Measurements from ENCODE around the gene NXN. TPM values are rescaled to one million over a fixed set of nuclear protein-coding genes. Genes with fewer than 3 reads are reported as not detected.
"Not testable (repeated sequence)": the region's sequence is repeated elsewhere in the genome, so short reads cannot be mapped to it uniquely, and the experiment has no call there.

Gene NXN
- polyA plus RNA-seq, 3 donors: not detected

GRCh38 chr17:806781-807522 lies 172.6 kb downstream of the NXN start:
- 85% methylated on average over 26 of the region's 33 CpGs for WGBS (ENCODE audit: insufficient coverage)
- Mint-ChIP-seq H3K9me3 (peaks cover 0 to 1% (median 0%) of the 10 kb centered on the region in 7 donors), H3K27ac (no peak overlapping the region), H3K27me3 (ENCODE audit: low read depth in 3 of 3) (peaks cover 2 to 19% (median 13%) of the 10 kb centered on the region in 3 donors), H3K4me1 (no peaks in the 10 kb centered on the region), H3K4me3 (no peak overlapping the region), H3K36me3 (no peaks in the 10 kb centered on the region)
- TF ChIP-seq CTCF (IDR thresholded peaks at IDR 0.05): no peak
- Histone ChIP-seq H3K27me3 (ENCODE audit: control insufficient read depth in 2 of 2, insufficient read depth in 2 of 2, low read length in 2 of 2) (no peaks in the 10 kb centered on the region), H2AFZ (ENCODE audit: insufficient read depth, low read depth, low read length, poor library complexity, severe bottlenecking) (no peak overlapping the region), H3K4me1 (ENCODE audit: control insufficient read depth in 1 of 2, insufficient read depth in 2 of 2, low read length in 2 of 2) (no peaks in the 10 kb centered on the region), H3K79me2 (ENCODE audit: insufficient read depth, low read length) (no peaks in the 10 kb centered on the region), H3K36me3 (replicated peaks in 1 of 2; ENCODE audit: control insufficient read depth in 1 of 2, insufficient read depth in 2 of 2, low read length in 2 of 2) (no peaks in the 10 kb centered on the region), H4K20me1 (ENCODE audit: insufficient read depth, low read length) (no peaks in the 10 kb centered on the region), H3K27ac (ENCODE audit: low read depth in 1 of 2, low read length in 2 of 2) (no peak overlapping the region), H3K4me2 (replicated peaks; ENCODE audit: extremely low read depth, low read length, poor library complexity, severe bottlenecking) (no peak overlapping the region), H3K9ac (ENCODE audit: insufficient read depth, low read length, poor library complexity, severe bottlenecking) (no peak overlapping the region), H3K9me3 (replicated peaks in 1 of 2; ENCODE audit: control insufficient read depth in 1 of 2, insufficient read depth in 1 of 2, low read length in 2 of 2) (no peaks in the 10 kb centered on the region), H3K4me3 (replicated peaks in 1 of 3; ENCODE audit: low read depth in 2 of 3, low read length in 3 of 3) (no peak overlapping the region)
- no peak for DNase-seq
- intact Hi-C loops (cut with micrococcal nuclease): no loop called here

GRCh38 chr17:806346-806745 lies 173.2 kb downstream of the NXN start:
- Histone ChIP-seq H3K4me2 (replicated peaks; ENCODE audit: extremely low read depth, low read length, poor library complexity, severe bottlenecking) (no peak overlapping the region), H3K27me3 (ENCODE audit: control insufficient read depth in 2 of 2, insufficient read depth in 2 of 2, low read length in 2 of 2) (no peaks in the 10 kb centered on the region), H3K9me3 (replicated peaks in 1 of 2; ENCODE audit: control insufficient read depth in 1 of 2, insufficient read depth in 1 of 2, low read length in 2 of 2) (no peaks in the 10 kb centered on the region), H3K4me3 (replicated peaks in 1 of 3; ENCODE audit: low read depth in 2 of 3, low read length in 3 of 3) (no peak overlapping the region), H3K36me3 (replicated peaks in 1 of 2; ENCODE audit: control insufficient read depth in 1 of 2, insufficient read depth in 2 of 2, low read length in 2 of 2) (no peaks in the 10 kb centered on the region), H4K20me1 (ENCODE audit: insufficient read depth, low read length) (no peaks in the 10 kb centered on the region), H3K27ac (ENCODE audit: low read depth in 1 of 2, low read length in 2 of 2) (no peak overlapping the region), H3K4me1 (ENCODE audit: control insufficient read depth in 1 of 2, insufficient read depth in 2 of 2, low read length in 2 of 2) (no peaks in the 10 kb centered on the region), H3K9ac (ENCODE audit: insufficient read depth, low read length, poor library complexity, severe bottlenecking) (no peak overlapping the region), H2AFZ (ENCODE audit: insufficient read depth, low read depth, low read length, poor library complexity, severe bottlenecking) (no peak overlapping the region), H3K79me2 (ENCODE audit: insufficient read depth, low read length) (no peaks in the 10 kb centered on the region)
- Mint-ChIP-seq H3K4me3 (no peak overlapping the region), H3K9me3 (peaks cover 0 to 1% (median 0%) of the 10 kb centered on the region in 7 donors), H3K4me1 (no peaks in the 10 kb centered on the region), H3K36me3 (no peaks in the 10 kb centered on the region), H3K27me3 (ENCODE audit: low read depth in 3 of 3) (peaks cover 2 to 19% (median 13%) of the 10 kb centered on the region in 3 donors), H3K27ac (no peak overlapping the region)
- 87% methylated on average over 7 of the region's 13 CpGs for WGBS (ENCODE audit: insufficient coverage)
- DNase-seq: no peak
- no peak for TF ChIP-seq CTCF (IDR thresholded peaks at IDR 0.05)
- intact Hi-C loops (cut with micrococcal nuclease): no loop called here

- H4K20me1 ChIP-seq (ENCODE audit: insufficient read depth, low read length); H3K9me3 ChIP-seq (replicated peaks in 1 of 2; ENCODE audit: control insufficient read depth in 1 of 2, insufficient read depth in 1 of 2, low read length in 2 of 2); H3K27me3 ChIP-seq (ENCODE audit: control insufficient read depth in 2 of 2, insufficient read depth in 2 of 2, low read length in 2 of 2); H3K9ac ChIP-seq (ENCODE audit: insufficient read depth, low read length, poor library complexity, severe bottlenecking); H3K4me3 Mint-ChIP-seq; H3K36me3 Mint-ChIP-seq; H3K4me3 ChIP-seq (replicated peaks in 1 of 3; ENCODE audit: low read depth in 2 of 3, low read length in 3 of 3); H3K4me1 Mint-ChIP-seq; H3K27ac Mint-ChIP-seq; H2AFZ ChIP-seq (ENCODE audit: insufficient read depth, low read depth, low read length, poor library complexity, severe bottlenecking); H3K9me3 Mint-ChIP-seq; DNase-seq; H3K27ac ChIP-seq (ENCODE audit: low read depth in 1 of 2, low read length in 2 of 2); H3K79me2 ChIP-seq (ENCODE audit: insufficient read depth, low read length); intact Hi-C loops (cut with micrococcal nuclease); H3K4me1 ChIP-seq (ENCODE audit: control insufficient read depth in 1 of 2, insufficient read depth in 2 of 2, low read length in 2 of 2); H3K4me2 ChIP-seq (replicated peaks; ENCODE audit: extremely low read depth, low read length, poor library complexity, severe bottlenecking); H3K36me3 ChIP-seq (replicated peaks in 1 of 2; ENCODE audit: control insufficient read depth in 1 of 2, insufficient read depth in 2 of 2, low read length in 2 of 2): not testable (repeated sequence)
- WGBS (ENCODE audit: insufficient coverage): 96% methylated on average over 14 of the region's 23 CpGs
- peaks cover 2 to 19% (median 13%) of the 10 kb centered on the region in 3 donors for H3K27me3 Mint-ChIP-seq (ENCODE audit: low read depth in 3 of 3)
Observed at GRCh38 chr17:805886-806285, 173.7 kb downstream of the NXN start.
